Keratinocyte (primary cell): ENCODE data around the gene CCDC33.

Experiments used
- EZH2 ChIP-seq: IDR thresholded peaks from one replicate; pipeline ENCODE4 v1.6.1; 2012; ENCODE audit warnings: inconsistent platforms, mild to moderate bottlenecking, low read length, moderate library complexity
- TF ChIP-seq, protein P1 (sequence below), 3 experiments: IDR thresholded peaks in 1 of 3; conservative IDR thresholded peaks in 1 of 3; optimal IDR thresholded peaks in 1 of 3; 2 replicates in 2 of 3; 3 replicates in 1 of 3; pipeline versions ENCODE3 to v1.5.1; 2011; ENCODE audit warnings: low read length in 3 of 3, mild to moderate bottlenecking in 3 of 3, moderate library complexity in 2 of 3, control low read depth in 1 of 3, inconsistent platforms in 1 of 3; ENCODE audit not compliant: insufficient read depth in 2 of 3; ENCODE audit errors: extremely low read depth in 1 of 3

GRCh38 chr15:74275957-74276356 lies 39.8 kb downstream of the CCDC33 start:
- TF ChIP-seq, protein P1, sequence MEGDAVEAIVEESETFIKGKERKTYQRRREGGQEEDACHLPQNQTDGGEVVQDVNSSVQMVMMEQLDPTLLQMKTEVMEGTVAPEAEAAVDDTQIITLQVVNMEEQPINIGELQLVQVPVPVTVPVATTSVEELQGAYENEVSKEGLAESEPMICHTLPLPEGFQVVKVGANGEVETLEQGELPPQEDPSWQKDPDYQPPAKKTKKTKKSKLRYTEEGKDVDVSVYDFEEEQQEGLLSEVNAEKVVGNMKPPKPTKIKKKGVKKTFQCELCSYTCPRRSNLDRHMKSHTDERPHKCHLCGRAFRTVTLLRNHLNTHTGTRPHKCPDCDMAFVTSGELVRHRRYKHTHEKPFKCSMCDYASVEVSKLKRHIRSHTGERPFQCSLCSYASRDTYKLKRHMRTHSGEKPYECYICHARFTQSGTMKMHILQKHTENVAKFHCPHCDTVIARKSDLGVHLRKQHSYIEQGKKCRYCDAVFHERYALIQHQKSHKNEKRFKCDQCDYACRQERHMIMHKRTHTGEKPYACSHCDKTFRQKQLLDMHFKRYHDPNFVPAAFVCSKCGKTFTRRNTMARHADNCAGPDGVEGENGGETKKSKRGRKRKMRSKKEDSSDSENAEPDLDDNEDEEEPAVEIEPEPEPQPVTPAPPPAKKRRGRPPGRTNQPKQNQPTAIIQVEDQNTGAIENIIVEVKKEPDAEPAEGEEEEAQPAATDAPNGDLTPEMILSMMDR (optimal IDR thresholded peaks at IDR 0.05 in 1 of 3, IDR thresholded peaks at IDR 0.05 in 1 of 3, conservative IDR thresholded peaks at IDR 0.05 in 1 of 3; ENCODE audit: extremely low read depth in 1 of 3, insufficient read depth in 2 of 3, low read length in 3 of 3) = no peak
- no peak for TF ChIP-seq EZH2
